ENCODE data around the gene NPR3.

- TF ChIP-seq, protein P1, sequence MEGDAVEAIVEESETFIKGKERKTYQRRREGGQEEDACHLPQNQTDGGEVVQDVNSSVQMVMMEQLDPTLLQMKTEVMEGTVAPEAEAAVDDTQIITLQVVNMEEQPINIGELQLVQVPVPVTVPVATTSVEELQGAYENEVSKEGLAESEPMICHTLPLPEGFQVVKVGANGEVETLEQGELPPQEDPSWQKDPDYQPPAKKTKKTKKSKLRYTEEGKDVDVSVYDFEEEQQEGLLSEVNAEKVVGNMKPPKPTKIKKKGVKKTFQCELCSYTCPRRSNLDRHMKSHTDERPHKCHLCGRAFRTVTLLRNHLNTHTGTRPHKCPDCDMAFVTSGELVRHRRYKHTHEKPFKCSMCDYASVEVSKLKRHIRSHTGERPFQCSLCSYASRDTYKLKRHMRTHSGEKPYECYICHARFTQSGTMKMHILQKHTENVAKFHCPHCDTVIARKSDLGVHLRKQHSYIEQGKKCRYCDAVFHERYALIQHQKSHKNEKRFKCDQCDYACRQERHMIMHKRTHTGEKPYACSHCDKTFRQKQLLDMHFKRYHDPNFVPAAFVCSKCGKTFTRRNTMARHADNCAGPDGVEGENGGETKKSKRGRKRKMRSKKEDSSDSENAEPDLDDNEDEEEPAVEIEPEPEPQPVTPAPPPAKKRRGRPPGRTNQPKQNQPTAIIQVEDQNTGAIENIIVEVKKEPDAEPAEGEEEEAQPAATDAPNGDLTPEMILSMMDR (IDR thresholded peaks at IDR 0.05), result no peak
- TF ChIP-seq POLR2A (IDR thresholded peaks at IDR 0.05), result no peak
Observed at GRCh38 chr5:32735512-32735911, 24.4 kb downstream of the NPR3 start.
